ENCODE data around the gene ACTMAP.

DNA sequence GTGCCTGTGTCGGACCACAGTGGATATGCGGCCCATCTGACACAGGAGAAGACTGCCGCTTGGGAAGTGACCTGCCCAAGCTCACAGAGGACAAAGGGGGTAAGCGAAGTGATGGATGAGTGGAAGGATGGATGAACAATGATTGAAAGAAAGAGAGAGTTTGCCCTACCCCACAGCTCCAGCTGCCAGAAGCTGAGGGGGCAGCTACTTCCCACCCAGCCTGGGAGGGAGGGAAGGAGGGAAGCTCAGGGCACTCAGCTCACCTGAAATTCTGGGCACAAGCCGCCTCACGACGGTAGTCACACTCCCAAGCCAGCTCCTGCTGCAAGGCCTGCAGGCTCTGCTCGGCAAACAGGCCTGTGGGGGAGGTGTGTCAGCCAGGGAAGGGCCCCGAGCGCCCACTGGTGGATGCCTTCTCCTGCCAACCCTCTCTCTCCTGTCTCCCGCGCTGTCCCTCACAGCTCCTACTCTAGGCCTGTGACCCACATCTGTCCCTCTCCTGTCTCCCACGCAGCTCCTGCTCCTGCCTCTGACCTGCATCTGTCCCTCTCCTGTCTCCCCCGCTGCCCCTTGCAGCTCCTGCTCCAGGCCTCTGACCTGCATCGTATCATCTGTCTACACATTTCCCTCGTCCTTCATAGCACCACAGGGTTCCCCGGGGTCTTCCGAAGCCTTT lies 47.8 kb downstream of the ACTMAP start:
- TF ChIP-seq, protein P1, sequence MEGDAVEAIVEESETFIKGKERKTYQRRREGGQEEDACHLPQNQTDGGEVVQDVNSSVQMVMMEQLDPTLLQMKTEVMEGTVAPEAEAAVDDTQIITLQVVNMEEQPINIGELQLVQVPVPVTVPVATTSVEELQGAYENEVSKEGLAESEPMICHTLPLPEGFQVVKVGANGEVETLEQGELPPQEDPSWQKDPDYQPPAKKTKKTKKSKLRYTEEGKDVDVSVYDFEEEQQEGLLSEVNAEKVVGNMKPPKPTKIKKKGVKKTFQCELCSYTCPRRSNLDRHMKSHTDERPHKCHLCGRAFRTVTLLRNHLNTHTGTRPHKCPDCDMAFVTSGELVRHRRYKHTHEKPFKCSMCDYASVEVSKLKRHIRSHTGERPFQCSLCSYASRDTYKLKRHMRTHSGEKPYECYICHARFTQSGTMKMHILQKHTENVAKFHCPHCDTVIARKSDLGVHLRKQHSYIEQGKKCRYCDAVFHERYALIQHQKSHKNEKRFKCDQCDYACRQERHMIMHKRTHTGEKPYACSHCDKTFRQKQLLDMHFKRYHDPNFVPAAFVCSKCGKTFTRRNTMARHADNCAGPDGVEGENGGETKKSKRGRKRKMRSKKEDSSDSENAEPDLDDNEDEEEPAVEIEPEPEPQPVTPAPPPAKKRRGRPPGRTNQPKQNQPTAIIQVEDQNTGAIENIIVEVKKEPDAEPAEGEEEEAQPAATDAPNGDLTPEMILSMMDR (IDR thresholded peaks at IDR 0.05), result peak; percentile 53
- TF ChIP-seq EZH2phosphoT487 (IDR thresholded peaks at IDR 0.05) (no peak), EZH2 (IDR thresholded peaks at IDR 0.05) (no peak)
